Stimulated activated naive B cell treated with anti-CD40 and anti-IgM and Interleukin-4, amounts not matched to agents 10 μg/mL and 1 μg/mL and 100 μg/mL, for 72 hours (primary cell): Measurements from ENCODE around the gene PRRC2B.

ENCODE experiments used
- ATAC-seq, 2 donors: fragments of 150-1000 bp; cut with Tn5 transposase; replicated peaks; 2 replicates each; pipeline ENCODE4 v1.10.0; 2021; ENCODE audit warnings: moderate library complexity in 1 of 2
- DNase-seq: peaks from one replicate; pipeline ENCODE4 v3.0.0; 2021
- H3K27ac Mint-ChIP-seq: one replicate; pipeline ENCODE4 v1.8.0; 2022; ENCODE audit warnings: mild to moderate bottlenecking, mixed read lengths
- H3K27me3 Mint-ChIP-seq, 2 donors: one replicate each; pipeline ENCODE4 v1.8.0; 2022; ENCODE audit warnings: mixed read lengths in 2 of 2
- H3K36me3 Mint-ChIP-seq, 2 donors: one replicate each; pipeline ENCODE4 v1.8.0; 2022; ENCODE audit warnings: mixed read lengths in 2 of 2, mild to moderate bottlenecking in 1 of 2
- H3K4me1 Mint-ChIP-seq, 2 donors: one replicate each; pipeline ENCODE4 v1.8.0; 2022; ENCODE audit warnings: mixed read lengths in 2 of 2, mild to moderate bottlenecking in 1 of 2
- H3K4me3 Mint-ChIP-seq, 2 donors: one replicate each; pipeline ENCODE4 v1.8.0; 2022; ENCODE audit warnings: mild to moderate bottlenecking in 2 of 2, mixed read lengths in 2 of 2, moderate library complexity in 1 of 2
- H3K9me3 Mint-ChIP-seq, 2 donors: one replicate each; pipeline ENCODE4 v1.8.0; 2022; ENCODE audit warnings: mixed read lengths in 2 of 2, mild to moderate bottlenecking in 1 of 2

Gene PRRC2B

DNA sequence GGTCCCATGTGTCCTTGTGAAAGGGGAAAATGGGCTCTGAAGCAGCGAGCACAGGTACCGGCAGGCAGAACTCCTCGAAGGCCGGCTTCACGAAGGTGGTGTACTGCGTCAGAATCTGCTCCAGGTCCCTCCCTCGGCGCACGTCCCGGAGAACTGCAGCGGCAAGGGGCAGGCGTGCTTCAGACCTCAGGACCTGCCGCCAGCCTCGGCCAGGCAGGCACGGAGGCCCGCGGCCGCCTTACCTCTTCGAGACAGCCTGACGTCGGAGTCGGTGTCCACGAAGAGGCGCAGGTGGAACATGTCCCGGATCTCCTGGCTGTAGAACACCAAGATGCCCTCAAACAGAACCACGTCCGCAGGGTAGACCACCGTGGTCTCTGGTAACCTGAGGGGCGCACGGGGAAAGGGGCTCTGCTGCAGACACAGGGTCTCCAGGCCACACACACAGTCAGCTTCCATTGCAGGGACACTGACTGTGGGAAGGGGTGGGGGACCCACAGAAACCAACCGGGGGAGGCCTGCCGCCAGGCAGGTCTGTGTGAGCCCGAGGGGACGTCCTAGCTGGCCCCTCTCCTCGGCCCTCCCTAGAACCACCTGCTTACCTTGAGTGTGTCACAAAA lies 135.1 kb downstream of the PRRC2B start:
- H3K27ac Mint-ChIP-seq = no peak overlapping the region
- H3K4me1 Mint-ChIP-seq = peaks cover 11 to 35% of the 10 kb centered on the region in 2 donors

DNA sequence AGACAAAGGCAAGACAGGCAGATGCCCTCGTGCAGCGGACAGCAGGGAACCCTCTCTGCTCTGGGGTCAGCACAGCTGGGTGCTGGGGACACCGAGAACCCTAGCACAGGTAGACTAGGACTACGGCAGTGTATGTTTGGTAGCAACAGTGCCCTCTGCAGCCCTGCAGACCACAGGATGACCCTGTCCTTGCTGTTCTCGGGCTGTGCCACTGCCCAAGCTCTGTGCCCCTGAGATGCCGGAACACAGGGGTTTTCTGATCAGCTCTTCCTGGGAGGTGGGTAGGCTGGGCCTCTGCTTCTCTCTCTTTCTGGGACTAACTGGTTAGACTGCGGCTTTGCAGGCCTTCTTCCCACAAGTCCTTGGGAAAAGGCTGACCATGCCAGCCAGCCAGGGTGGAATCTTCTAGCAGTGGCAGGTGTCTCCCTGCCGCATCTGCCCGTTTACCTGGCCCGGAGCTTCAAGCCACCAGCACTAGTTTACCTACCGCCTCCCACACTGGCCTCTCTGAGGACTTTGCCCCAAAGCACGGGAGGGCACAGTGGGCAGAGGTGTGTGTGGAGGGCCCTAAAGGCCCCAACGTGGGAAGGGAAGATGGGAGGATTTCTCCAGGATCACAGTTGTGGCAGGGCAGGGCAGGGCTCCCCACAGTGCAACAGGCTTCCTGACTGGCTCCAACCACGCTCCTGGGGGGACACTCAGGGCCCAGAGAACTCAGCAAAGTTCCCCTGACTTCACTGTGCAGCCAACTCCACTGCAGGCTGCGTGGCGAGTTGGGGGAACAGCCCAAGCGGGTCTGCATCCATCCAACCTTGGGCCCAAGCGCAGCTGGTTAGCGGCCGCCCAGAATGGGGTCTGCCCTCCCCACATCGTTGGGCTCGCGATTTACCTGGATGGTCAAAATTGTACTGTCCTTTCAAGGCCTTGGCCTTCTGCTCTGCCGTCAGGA lies 136.0 kb downstream of the PRRC2B start:
- peak overlapping the region; percentile 85 to 88 for H3K4me3 Mint-ChIP-seq
- ATAC-seq (no peak), DNase-seq (no peak)
- H3K9me3 Mint-ChIP-seq = no peaks in the 10 kb centered on the region
- no peaks in the 10 kb centered on the region for H3K27me3 Mint-ChIP-seq
- peaks cover 27 to 28% of the 10 kb centered on the region in 2 donors for H3K36me3 Mint-ChIP-seq
- H3K4me1 Mint-ChIP-seq = peaks cover 16 to 39% of the 10 kb centered on the region in 2 donors
- peak overlapping the region; percentile 89 for H3K27ac Mint-ChIP-seq

More for the DNA sequence above, 135.1 kb downstream of the PRRC2B start:
- Mint-ChIP-seq H3K36me3 (peaks cover 30 to 32% of the 10 kb centered on the region in 2 donors), H3K4me3 (no peak overlapping the region), H3K9me3 (no peaks in the 10 kb centered on the region), H3K27me3 (no peaks in the 10 kb centered on the region)
- DNase-seq (no peak), ATAC-seq (no peak)

DNA sequence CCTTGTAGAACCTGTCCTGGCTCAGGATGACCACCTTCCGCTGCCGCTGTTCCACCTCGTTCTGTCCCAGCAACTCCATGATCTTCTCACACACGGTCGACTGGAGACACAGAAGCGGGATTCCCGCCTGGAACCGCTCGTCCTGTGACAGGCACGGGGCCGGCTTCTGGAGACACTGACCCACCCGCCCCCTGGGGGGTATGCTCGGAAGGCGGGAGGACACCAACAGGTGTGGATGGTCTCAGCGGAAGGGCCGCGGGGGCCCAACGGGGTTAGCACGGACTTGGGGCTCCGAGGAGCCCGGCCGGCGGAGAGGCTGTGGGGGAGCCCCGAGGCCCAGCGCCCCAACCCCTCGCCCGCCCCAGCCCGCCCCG lies 136.6 kb downstream of the PRRC2B start:
- no peaks in the 10 kb centered on the region for H3K9me3 Mint-ChIP-seq
- no peak for DNase-seq
- H3K27ac Mint-ChIP-seq = peak overlapping the region; percentile 89
- H3K4me3 Mint-ChIP-seq = peak overlapping the region; percentile 85 to 88
- peaks cover 17 to 40% of the 10 kb centered on the region in 2 donors for H3K4me1 Mint-ChIP-seq
- H3K36me3 Mint-ChIP-seq = peaks cover 26 to 27% of the 10 kb centered on the region in 2 donors
- ATAC-seq = peak; percentile 33 to 39
- H3K27me3 Mint-ChIP-seq = no peaks in the 10 kb centered on the region

DNA sequence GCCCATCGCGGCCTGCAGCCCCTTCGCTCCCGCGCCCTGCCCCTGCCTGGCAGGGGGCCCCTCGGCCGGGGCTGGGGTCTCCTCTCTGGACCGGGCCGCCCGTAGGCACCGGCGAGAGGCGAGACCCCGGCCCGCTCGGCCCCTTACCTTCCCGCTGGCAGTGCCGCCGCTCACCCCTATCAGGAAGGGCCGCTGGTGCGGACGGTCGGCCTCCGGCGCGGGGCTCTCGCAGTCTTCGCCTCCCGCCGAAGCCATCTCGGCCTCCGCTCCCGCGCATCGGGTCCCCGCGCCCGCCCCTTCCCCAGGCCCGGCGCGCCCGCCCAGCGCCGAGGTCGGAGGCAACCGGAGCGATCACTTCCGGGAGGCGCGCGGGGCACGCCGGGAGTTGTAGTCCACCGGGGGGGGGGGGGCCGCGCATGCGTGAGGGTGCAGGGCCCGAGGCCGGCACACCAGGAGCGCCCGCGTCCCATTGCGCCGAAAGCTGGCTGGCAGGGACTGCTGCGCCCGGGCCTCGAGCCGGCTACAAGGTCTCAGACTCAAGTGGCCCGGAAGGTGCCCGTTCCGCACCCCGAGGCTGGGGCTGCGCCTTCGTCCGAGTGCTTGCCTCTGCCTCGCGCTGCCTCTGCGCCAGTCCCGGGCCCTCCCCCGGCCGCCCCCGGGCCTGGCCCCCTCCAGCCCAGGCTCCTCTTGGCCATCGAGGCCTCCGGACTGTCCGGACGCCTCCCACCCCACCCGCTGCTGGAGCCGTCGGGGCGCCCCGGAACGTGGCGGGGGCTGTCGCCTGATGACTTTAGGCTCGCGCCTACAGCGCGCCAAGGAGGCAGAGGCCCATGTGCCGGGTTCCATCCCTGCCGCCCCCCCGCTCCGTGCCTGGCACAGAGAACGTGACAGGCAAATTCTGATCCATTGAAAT lies 137.3 kb downstream of the PRRC2B start, which contains the start of gene UCK1:
Gene UCK1 (minus strand): TSS at position 344 of the 913 bp plus-strand sequence. CDS start 89 bp downstream, at position 255.
- Mint-ChIP-seq H3K4me1 (peaks cover 16 to 39% of the 10 kb centered on the region in 2 donors), H3K27ac (peak within 1 kb of the TSS; percentile 89)

DNA sequence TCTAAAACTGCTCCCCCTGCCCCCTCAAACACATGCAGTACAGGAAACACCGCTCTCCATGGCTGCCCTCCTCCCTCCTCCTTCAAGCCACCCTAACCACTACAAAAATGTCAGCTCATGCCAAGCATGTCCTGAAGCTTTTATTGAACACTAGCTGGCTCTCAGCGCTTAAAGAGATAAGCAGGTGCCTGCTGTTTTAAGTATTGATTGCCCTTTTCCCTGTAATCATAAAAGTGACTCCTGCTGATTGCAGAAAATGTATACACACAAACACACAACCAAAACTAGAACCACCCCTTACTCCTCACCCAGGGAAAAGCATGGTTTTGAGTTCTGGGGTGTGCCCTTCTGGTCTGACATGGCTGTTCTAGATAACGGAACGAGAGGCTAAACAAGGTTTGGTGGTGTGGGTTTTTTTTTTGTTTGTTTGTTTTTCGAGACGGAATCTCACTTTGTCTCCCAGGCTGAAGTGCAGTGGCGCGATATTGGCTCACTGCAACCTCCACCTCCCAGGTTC lies 140.9 kb downstream of the PRRC2B start:
- Mint-ChIP-seq H3K27ac (peak overlapping the region; percentile 76), H3K27me3 (no peaks in the 10 kb centered on the region), H3K36me3 (peaks cover 0 to 3% of the 10 kb centered on the region in 2 donors), H3K4me1 (peaks cover 13 to 25% of the 10 kb centered on the region in 2 donors), H3K9me3 (no peaks in the 10 kb centered on the region), H3K4me3 (peak overlapping the region; percentile 29 to 55)
- ATAC-seq = peak; percentile 57 to 66
- no peak for DNase-seq

More for the DNA sequence above, 137.3 kb downstream of the PRRC2B start, which contains the start of gene UCK1:
- DNase-seq (peak; percentile 60), ATAC-seq (peak; percentile 95)
- Mint-ChIP-seq H3K27me3 (no peaks in the 10 kb centered on the region), H3K9me3 (no peaks in the 10 kb centered on the region), H3K4me3 (peak within 1 kb of the TSS; percentile 85 to 88), H3K36me3 (peaks cover 19 to 23% of the 10 kb centered on the region in 2 donors)

DNA sequence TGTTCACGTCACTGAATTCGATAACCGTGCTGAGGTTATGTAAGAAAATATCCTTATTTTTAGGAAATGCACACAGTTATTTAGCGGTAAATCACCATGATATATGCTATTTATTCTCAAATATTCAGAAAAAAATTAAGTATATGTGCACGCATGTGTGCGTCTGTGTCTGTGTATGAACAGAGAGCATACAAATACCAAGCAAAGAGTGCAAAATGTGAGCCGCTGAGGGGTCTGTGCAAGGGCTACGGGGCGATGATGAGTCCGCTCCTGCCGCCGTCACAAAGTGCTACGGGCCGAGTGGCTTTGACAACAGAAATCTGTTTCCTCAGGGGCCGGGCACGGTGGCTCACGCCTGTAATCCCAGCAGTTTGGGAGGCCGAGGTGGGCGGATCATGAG lies 144.1 kb downstream of the PRRC2B start:
- no peak overlapping the region for H3K4me3 Mint-ChIP-seq
- peaks cover 3 to 4% of the 10 kb centered on the region in 2 donors for H3K9me3 Mint-ChIP-seq
- ATAC-seq = no peak
- H3K27ac Mint-ChIP-seq = no peak overlapping the region
- peaks cover 2 to 5% of the 10 kb centered on the region in 2 donors for H3K36me3 Mint-ChIP-seq
- DNase-seq = no peak
- H3K4me1 Mint-ChIP-seq = peaks cover 7 to 11% of the 10 kb centered on the region in 2 donors
- no peaks in the 10 kb centered on the region for H3K27me3 Mint-ChIP-seq

DNA sequence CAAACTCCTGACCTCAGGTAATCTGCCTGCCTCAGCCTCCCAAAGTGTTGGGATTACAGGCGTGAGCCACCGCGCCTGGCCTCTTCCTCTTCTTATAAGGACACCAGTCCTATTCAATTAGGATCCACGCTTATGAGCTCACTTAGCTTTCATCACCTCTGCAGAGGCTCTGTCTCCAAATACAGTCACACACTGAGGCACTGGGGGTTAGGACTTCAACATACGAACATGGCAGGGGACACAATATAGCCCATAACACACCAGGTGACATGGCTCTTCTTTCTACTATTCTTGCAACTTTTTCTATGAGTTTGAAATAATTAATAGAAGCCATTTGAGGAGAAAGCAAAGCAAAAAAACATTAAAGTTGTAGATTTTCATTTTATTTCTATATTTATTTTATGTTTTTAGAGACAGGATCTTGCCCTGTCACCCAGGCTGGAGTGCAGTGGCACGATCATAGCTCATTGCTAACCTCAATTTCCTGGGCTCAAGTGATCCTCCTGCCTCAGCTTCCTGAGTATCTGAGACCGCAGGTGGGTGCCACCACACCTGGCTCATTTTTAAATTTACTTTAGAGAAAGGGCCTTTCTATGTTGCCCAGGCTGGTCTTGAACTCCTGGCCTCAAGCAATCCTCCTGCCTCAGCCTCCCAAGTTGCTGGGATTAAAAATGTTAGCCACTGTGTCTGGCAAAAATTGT lies 145.5 kb downstream of the PRRC2B start:
- peaks cover 6 to 15% of the 10 kb centered on the region in 2 donors for H3K36me3 Mint-ChIP-seq

DNA sequence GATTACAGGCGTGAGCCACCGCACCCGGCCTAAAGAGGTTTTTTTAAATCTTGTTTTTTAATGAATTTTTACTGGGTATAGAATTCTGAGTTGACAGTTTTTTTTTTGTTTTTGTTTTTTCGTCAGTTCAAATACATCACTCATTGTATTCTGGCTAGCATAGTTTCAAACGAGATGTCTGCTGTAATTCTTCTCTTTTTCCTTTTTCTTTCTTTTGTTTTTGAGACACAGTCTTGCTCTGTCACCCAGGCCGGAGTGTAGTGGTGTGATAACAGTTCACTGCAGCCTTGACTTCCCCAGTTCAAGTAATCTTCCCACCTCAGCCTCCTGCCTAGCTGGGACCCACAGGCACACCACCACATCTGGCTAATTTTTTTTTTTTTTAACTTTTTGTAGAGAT lies 149.3 kb downstream of the PRRC2B start:
- DNase-seq = no peak
- Mint-ChIP-seq H3K36me3 (peaks cover 9 to 27% of the 10 kb centered on the region in 2 donors), H3K4me1 (peaks cover 6 to 13% of the 10 kb centered on the region in 2 donors), H3K27me3 (peaks cover 20 to 31% of the 10 kb centered on the region in 2 donors), H3K4me3 (no peak overlapping the region), H3K9me3 (peaks cover 13 to 16% of the 10 kb centered on the region in 2 donors), H3K27ac (no peak overlapping the region)
- ATAC-seq = no peak

More for the DNA sequence above, 145.5 kb downstream of the PRRC2B start:
- H3K4me3 Mint-ChIP-seq = no peak overlapping the region
- H3K27ac Mint-ChIP-seq = no peak overlapping the region
- DNase-seq (no peak), ATAC-seq (no peak)
- peaks cover 6 to 7% of the 10 kb centered on the region in 2 donors for H3K4me1 Mint-ChIP-seq
- H3K27me3 Mint-ChIP-seq = peaks cover 1 to 2% of the 10 kb centered on the region in 2 donors
- peaks cover 9 to 12% of the 10 kb centered on the region in 2 donors for H3K9me3 Mint-ChIP-seq

DNA sequence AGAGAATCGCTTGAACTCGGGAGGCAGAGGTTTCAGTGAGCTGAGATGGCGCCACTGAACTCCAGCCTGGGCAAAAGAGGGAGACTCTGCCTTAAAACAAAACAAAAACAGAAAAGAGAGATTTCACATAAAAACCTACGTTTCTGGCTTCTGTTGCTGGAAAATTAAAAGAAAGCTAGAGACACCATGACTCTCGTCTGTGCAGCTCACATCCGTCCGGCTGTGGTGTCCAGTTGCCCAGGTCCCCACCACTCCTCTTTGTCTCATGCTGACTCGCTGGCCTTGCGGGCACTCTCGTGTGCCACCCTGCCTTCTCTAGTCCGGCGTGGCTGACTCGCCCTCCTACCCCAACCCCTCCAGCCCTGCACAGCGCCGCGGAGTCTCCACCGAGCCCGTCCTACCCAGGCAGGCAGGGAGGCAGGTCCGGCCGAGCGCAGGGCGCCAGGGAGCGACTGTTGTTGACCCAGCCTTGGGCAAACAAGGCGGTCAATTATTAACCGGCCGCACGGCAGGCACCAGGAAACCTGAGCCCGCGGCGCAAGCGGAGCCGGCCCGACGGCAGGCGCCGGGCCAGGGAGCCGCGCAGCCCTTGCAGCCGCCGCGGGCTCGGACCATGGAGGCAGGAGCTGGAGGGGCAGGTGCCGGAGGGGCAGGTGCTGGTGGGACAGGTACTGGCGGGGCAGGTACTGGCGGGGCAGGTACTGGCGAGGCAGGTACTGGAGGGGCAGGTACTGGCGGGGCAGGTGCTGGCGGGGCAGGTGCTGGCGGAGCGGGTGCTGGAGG lies 151.3 kb downstream of the PRRC2B start, which contains the start of gene PRRT1B:
Gene PRRT1B (plus strand): TSS at position 521 of the 783 bp plus-strand sequence. CDS start 93 bp downstream, at position 614.
- Mint-ChIP-seq H3K36me3 (peaks cover 16 to 45% of the 10 kb centered on the region in 2 donors), H3K4me1 (peaks cover 6 to 13% of the 10 kb centered on the region in 2 donors), H3K27ac (no peak within 1 kb of the TSS), H3K4me3 (peak within 1 kb of the TSS; percentile 63 to 76), H3K27me3 (peaks cover 40 to 51% of the 10 kb centered on the region in 2 donors), H3K9me3 (peaks cover 20 to 26% of the 10 kb centered on the region in 2 donors)
- DNase-seq (no peak), ATAC-seq (no peak)

DNA sequence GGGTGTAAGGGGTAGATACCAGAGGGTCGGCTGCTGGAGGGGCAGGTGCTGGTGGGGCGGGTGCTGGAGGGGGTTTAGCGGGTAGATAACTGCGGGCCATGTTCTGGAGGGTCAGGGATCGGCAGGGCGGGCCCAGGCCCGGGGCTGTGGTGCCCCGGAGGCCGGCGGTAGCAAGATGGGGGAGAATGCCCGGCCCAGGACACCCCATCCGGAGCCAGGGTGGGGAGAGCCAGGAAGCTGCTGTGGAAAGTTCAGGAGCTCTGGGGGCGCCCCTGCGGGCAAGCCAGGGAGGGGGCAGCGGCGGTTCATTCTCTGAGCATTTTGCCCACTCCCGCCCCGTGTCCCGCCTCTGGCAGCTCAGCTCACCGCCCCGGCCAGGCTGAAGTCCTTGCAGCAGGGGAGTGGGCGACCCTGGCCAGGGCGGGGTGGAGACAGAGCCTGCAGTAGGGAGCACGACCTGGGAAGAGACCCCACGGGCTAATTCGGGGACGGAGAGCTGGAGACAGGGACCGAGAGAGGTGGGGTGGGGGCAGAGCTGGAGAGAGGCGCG lies 152.0 kb downstream of the PRRC2B start:
- DNase-seq = no peak
- Mint-ChIP-seq H3K4me3 (peak overlapping the region; percentile 63 to 76), H3K9me3 (peaks cover 20 to 26% of the 10 kb centered on the region in 2 donors), H3K36me3 (peaks cover 16 to 45% of the 10 kb centered on the region in 2 donors), H3K4me1 (peaks cover 6 to 13% of the 10 kb centered on the region in 2 donors), H3K27ac (no peak overlapping the region), H3K27me3 (peaks cover 45 to 56% of the 10 kb centered on the region in 2 donors)
- no peak for ATAC-seq

DNA sequence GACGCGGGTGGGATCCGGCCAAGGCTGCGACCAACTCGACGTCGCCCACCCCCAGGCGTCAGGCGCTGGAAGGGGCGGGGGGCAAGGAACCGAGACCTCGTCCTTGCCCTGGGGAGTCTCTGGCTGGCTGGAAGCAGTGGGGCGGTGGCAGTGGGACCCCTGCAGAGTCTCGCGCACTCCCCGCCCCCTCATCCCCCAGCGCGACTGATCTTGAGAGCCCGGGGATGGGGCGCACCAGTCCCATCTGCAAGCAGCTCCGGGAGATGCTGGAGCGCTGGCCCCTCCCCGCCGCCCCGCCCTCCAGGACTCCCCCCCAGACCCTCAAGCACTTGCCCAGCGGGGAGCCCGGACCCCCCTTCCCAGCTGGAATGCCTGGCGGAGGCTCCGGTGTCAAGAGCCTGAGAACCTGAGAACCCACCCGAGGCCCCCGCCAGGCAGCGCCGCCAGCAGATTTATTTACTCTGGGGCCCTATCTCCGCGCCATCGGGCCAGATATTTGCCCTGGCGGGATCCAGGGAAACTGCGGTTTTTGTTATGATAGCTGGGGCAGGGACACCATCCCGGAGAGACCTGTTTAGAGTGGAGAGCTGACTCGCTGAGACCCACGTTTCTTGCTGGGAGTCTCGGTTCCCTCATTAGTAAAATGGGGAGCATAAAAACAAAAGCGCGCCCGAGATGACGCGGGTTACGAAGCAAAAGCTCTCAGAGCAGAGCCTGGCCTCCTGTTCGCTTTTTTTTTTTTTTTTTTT lies 152.6 kb downstream of the PRRC2B start:
- ATAC-seq = peak; percentile 53 to 66
- Mint-ChIP-seq H3K36me3 (peaks cover 16 to 45% of the 10 kb centered on the region in 2 donors), H3K9me3 (peaks cover 20 to 26% of the 10 kb centered on the region in 2 donors), H3K27ac (no peak overlapping the region), H3K4me1 (peaks cover 6 to 13% of the 10 kb centered on the region in 2 donors), H3K27me3 (peaks cover 50 to 62% of the 10 kb centered on the region in 2 donors), H3K4me3 (peak overlapping the region; percentile 61 to 75)
- no peak for DNase-seq
